Head of caudate nucleus (tissue), 42 donors: ENCODE data around the gene PPP2R3B.
"Not testable (repeated sequence)": the region's sequence is repeated elsewhere in the genome, so short reads cannot be mapped to it uniquely, and the experiment has no call there.

ENCODE experiments used
- DNase-seq, 42 donors: peaks; one replicate each; pipeline versions ENCODE4 v3.0.0 to v3.0.0-alpha.2; 2020 to 2021; ENCODE audit warnings: mixed read lengths in 7 of 42
- intact Hi-C: fragments of 100-400 bp; cut with DNase I; formaldehyde crosslinking; loops from one replicate; pipeline ENCODE4 v1.15.0; 2022

PPP2R3B gene

DNA sequence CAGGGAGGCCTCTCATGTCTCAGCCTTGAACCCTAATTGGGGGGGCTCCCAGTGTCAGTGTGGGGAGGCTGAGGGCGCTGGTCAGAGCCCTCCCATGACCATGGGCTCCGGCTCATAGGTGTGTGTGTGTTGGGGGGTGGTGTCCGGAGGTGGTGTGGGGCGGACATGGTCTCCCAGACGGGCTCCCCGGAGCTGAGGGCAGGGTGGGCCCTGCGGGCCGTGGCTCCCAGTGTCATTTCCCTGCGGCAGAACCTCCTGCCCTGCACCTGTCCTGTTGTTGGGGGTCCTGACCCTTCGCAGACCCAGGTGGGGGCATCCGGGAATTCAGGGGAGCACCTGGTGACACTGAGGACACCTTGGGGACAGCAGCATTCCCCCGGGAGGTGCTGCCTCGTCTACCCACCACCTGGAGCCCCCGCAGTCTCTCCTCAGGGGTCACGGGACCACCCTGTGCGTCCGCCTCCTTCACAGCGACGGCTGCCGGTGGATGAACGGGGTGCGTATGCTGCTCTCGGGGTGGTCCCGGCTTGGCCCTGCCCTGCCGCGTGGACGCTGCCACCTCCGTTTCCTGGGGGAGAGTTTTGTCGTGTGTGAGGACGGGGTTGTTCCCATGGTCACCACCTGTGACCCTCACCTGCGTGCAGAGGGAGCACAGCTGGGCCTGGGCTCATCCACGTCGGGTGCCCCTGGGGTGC lies 53.6 kb downstream of the PPP2R3B start:
- intact Hi-C loops = no loop called here
- DNase-seq = peak in 1 of 42 donors; percentile 1

DNA sequence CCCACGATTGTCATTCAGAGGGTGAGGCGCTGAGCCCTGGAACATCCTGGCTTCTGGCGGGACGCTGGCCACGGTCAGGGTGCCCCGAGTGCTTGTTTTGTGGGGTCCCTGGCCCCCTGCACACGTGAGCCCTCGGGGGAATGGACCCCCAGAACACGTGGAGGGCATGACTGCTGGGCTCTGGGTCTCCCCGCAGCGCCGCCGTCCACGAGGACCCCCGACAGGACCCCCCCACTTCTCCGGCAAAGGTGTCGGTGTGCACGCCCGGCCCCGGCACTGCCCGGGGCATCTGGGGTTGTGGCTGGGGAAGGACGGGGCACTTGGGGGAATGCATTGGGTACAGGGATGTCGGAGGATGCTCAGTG lies 54.2 kb downstream of the PPP2R3B start:
- intact Hi-C loops = no loop called here

DNA sequence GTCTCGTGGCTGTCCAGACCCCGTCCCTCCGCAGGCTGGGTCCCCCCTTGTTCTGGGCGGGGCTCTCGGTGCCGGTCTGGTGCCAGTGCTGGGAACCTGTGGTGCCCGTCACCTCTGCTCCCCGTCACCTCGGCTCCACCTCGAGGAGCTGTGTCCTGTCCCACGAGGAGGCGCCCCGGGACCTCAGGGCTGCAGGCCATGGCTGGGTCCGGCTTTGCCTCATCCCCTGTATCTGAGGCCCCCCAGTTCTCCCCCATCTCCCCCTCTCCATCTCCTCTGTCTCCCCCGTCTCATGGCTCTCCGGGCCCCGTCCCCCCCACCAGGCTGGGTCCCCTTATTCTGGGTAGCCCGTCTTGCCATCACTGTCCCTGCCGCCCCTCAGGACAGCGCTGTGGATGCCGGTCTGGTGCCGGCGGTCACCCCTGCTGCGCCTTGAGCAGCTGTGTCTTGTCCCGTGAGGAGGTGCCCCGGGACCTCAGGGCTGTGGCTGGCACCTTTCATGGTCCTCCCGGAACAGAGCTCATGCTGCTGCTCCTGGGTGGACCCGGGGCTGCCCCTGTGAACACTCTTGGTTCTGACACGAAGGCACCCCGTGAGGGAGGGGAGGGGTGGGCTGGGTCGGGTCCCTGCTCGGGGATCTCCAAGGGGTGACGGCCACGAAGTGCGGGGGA lies 54.7 kb downstream of the PPP2R3B start:
- peak in 1 of 42 donors; percentile 2 for DNase-seq
- intact Hi-C loops = no loop called here

More for the DNA sequence above, 54.2 kb downstream of the PPP2R3B start:
- no peak for DNase-seq

- peak in 6 of 42 donors; percentile 2 to 40 (median 14) for DNase-seq
- intact Hi-C loops = no loop called here
These were observed 55.4 kb downstream of the PPP2R3B start for GRCh38 chrX:331151-331824.

DNA sequence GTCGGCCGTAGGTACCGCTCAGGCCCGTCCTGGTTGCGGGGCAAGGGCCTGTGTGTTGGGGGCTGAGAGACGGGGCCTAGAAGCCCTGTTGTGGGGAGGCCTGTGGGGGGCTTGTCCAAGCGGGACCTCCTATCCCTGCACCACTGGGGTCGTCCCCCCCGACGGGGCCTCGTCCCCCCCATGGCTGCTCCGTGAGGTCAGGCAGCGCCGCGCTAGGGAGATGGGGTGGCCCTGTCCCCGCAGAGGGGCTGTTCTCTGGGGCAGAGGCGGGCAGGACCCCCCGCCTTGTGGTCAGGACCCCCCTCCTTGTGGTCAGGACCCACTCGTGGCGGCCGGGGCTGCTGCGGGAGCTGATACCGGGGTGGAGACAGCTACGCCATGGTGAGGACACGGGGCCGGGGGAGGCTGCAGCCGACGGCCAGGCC lies 56.0 kb downstream of the PPP2R3B start:
- peak in 4 of 42 donors; percentile 2 to 34 (median 18) for DNase-seq
- intact Hi-C loops = no loop called here

- intact Hi-C loops = not testable (repeated sequence)
- DNase-seq = peak in 5 of 42 donors; percentile 2 to 22 (median 11)
These were observed 56.5 kb downstream of the PPP2R3B start for GRCh38 chrX:330141-330725.

DNA sequence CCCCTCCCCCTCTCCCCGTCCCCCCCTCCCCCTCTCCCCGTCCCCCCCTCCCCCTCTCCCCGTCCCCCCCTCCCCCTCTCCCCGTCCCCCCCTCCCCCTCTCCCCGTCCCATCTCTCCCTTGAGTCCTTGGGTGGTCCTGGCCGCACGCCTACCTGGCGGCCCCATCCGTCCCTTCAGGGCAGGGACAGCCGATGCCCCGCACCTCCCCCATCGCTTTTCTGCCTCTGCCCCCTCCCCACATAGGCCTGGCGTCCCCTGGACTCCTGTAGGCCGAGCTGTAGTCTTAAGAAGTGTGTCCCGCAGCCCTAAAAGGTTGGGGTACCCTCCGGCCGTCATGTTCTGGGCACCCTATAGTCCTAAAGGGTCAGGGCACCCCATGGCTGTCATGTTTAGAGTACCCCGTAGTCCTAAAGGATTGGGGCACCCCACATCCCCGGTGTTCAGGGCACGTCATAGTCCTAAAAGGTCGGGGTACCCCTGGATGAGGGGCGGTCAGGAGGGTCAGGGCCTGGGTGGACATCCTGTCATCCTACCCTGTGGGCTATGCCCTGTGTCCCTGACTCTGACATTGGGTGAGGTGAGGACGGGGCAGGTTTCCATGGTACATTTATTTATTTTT lies 57.3 kb downstream of the PPP2R3B start:
- intact Hi-C loops = no loop called here
- peak in 3 of 42 donors; percentile 9 to 23 (median 14) for DNase-seq

DNA sequence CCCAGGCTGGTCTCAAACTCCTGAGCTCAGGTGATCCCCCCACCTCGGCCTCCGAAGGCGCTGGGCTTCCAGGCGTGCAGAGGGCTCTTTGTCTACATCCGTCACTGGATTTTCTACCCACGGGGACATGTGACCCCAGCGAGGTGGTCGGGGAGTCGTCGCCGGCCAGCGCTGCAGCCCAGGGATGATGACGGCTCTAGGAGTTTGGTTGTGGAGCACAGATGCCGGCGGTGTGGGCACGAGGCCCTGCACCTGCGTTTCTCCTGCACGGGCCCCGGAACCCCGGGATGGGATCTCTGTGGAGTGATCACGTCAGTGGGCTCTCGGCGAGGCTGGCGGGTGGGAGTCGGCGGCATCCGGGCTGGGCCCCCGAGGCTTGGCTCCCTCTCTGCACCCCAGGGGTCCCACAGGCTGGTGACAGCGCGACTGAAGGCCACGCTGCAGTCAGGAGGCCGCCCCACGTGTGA lies 59.0 kb downstream of the PPP2R3B start:
- DNase-seq = peak in 6 of 42 donors; percentile 0 to 36 (median 20)
- intact Hi-C loops = no loop called here

DNA sequence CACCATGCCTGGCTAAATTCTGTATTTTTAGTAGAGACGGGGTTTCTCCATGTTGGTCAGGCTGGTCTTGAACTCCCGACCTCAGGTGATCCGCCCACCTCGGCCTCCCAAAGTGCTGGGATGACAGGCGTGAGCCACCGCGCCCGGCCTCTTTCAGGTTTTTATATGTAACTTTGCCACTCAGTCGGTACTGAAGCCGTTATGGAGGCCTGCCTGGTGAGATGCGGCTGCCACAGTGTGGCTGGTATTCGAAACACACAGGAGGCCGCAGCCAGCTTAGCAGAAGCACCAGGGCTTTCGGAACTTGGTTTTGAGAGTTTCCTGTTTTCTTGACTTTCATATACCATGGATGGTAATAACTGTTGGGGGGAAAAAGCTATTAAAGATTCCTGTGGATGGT lies 62.0 kb downstream of the PPP2R3B start:
- intact Hi-C loops = not testable (repeated sequence)
- DNase-seq = peak in 5 of 42 donors; percentile 5 to 39 (median 12)

DNA sequence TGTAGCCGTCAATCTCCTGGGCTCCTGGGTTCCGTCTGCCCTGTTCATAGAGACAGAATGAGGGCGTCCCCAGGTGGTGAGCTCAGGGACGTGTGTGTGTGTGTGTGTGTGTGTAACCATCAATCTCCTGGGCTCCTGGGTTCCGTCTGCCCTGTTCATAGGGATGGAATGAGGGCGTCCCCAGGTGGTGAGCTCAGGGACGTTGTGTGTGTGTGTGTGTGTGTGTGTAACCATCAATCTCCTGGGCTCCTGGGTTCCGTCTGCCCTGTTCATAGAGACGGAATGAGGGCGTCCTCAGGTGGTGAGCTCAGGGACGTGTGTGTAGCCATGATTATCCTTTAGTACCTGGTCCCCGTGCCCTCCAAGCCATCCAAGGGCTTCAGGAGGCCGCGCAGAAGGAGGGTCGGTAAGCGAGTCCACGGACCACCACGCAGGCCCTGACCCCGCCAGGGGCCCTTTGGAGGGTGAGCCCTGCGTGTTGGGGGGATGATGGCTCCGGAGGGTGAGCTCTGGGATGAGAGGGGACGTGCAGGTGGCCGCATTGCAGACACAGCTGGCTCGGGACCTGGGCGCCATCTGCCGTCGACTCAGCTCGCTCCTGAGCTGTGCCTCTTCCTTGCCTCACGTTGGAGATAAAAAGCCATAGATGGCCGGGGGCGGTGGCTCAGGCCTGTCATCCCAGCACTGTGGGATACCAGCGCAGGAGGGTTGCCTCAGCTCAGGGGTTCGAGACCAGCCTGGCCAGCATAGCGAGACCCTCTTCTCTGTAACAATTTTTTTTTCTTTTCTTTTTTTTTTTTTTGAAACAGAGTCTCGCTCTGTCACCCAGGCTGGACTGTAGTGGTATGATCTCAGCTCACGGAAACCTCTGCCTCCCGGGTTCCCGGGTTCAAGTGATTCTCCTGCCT lies 62.7 kb downstream of the PPP2R3B start:
- intact Hi-C loops = no loop called here
- peak in 21 of 42 donors; percentile 20 to 74 (median 51) for DNase-seq

- intact Hi-C loops = no loop called here
These were observed 66.5 kb downstream of the PPP2R3B start for GRCh38 chrX:320126-320783.

GRCh38 chrX:319579-320125 lies 67.1 kb downstream of the PPP2R3B start:
- peak in 18 of 42 donors; percentile 1 to 44 (median 20) for DNase-seq
- intact Hi-C loops = loop anchor here (5.0 kb wide), 1 partner anchor 68 kb away; the partner anchor contains the start of gene PPP2R3B

More at GRCh38 chrX:320126-320783, 66.5 kb downstream of the PPP2R3B start:
- DNase-seq = peak in 26 of 42 donors; percentile 0 to 51 (median 22)

GRCh38 chrX:318739-319578 lies 67.7 kb downstream of the PPP2R3B start, which contains the start of gene GTPBP6:
TSS of gene GTPBP6 (minus strand) at chrX:318796. CDS start at chrX:318787, 9 bp downstream.
- DNase-seq = peak; percentile 98 to 100 (median 100)

DNA sequence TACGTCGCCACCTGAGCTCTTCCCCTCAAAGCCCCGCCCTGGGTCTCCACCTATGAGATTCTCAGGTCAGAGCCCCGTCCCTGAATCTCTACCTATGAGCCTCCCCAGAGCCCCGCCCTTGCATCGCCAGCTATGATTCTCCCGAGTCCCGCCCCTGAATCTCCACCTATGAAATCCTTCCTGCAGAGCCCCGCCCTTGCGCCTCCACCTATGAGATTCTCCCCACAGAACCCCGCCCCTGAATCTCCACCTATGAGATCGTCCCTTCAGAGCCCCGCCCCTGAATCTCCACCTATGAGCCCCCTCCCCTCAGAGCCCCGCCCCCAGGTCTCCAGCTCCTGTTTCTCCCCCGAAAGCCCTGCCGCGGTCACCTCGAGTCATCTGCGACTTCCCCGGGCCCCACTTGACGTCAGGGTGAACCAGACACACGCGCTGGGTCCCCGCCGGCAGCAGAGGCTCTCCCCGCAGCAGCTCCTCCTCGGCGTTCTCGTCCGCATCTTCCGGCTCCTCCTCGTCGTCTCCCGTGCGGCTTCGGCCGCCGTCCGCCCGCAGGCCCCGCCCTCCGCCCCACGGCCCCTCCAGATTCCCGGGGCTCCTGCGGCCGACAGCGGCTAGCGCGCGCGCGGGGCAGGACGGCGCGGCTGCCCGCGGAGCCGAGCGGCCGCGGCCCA lies 68.5 kb downstream of the PPP2R3B start:
- DNase-seq = peak; percentile 82 to 98 (median 94)
- intact Hi-C loops = loop anchor here (5.0 kb wide), 1 partner anchor 69 kb away; the partner anchor contains the start of gene PPP2R3B

More at GRCh38 chrX:318739-319578, 67.7 kb downstream of the PPP2R3B start, which contains the start of gene GTPBP6:
- intact Hi-C loops = loop anchor here (5.0 kb wide), 1 partner anchor 68 kb away; the partner anchor contains the start of gene PPP2R3B
